DOHH2 (cell line): ENCODE measurements around the gene AZGP1.

ENCODE experiments used
- CTCF ChIP-seq: fragments of 200-600 bp; sonication (generic); IDR thresholded peaks from one replicate; pipeline ENCODE4 v1.5.1; 2014; ENCODE audit warnings: antibody characterized with exemption, mild to moderate bottlenecking, low read depth, low read length; ENCODE audit not compliant: poor library complexity, severe bottlenecking
- EZH2phosphoT487 ChIP-seq: fragments of 200-600 bp; sonication (generic); IDR thresholded peaks from 2 replicates; pipeline ENCODE4 v1.6.1; 2017; ENCODE audit warnings: borderline replicate concordance, mild to moderate bottlenecking, antibody characterized with exemption, low read length, moderate library complexity, mixed read lengths

GRCh38 chr7:99994819-99995218 is 19.0 kb upstream of the AZGP1 start:
- no peak for TF ChIP-seq CTCF
- no peak for TF ChIP-seq EZH2phosphoT487
